DND-41 (cell line): ENCODE measurements around the gene CELA1.

Experiments used
- EZH2 ChIP-seq: IDR thresholded peaks from 3 replicates; pipeline ENCODE4 v1.6.1; 2012; ENCODE audit warnings: borderline replicate concordance, low read depth, mild to moderate bottlenecking, moderate library complexity, low read length, inconsistent platforms; ENCODE audit not compliant: severe bottlenecking
- TF ChIP-seq, protein P1 (sequence below): IDR thresholded peaks from 2 replicates; pipeline ENCODE4 v1.5.1; 2012; ENCODE audit warnings: borderline replicate concordance, low read length, moderate library complexity, mild to moderate bottlenecking; ENCODE audit not compliant: poor library complexity, severe bottlenecking; ENCODE audit errors: extremely low read depth

DNA sequence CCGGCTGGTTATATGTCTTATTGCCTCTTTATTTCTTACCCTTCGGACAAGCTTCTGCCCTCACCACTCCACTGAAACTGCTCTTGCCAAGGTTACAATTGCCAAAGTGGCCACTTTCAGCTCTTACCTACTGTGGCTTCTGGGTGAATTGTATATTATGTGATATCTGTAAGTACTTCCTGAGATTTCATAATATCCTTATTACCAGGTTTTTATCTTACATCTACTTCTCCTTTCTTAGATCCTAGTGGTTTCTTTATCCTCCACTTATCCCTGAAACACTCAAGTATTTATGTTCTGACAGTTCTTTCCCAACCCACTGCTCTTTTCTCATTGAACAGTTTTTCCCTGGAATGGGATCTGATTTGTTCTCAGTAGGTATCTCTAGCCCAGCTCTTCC lies 10.5 kb downstream of the CELA1 start:
- TF ChIP-seq, protein P1, sequence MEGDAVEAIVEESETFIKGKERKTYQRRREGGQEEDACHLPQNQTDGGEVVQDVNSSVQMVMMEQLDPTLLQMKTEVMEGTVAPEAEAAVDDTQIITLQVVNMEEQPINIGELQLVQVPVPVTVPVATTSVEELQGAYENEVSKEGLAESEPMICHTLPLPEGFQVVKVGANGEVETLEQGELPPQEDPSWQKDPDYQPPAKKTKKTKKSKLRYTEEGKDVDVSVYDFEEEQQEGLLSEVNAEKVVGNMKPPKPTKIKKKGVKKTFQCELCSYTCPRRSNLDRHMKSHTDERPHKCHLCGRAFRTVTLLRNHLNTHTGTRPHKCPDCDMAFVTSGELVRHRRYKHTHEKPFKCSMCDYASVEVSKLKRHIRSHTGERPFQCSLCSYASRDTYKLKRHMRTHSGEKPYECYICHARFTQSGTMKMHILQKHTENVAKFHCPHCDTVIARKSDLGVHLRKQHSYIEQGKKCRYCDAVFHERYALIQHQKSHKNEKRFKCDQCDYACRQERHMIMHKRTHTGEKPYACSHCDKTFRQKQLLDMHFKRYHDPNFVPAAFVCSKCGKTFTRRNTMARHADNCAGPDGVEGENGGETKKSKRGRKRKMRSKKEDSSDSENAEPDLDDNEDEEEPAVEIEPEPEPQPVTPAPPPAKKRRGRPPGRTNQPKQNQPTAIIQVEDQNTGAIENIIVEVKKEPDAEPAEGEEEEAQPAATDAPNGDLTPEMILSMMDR: no peak
- TF ChIP-seq EZH2: no peak
